ENCODE data around the gene C2CD4C.
"Not testable (repeated sequence)": the region's sequence is repeated elsewhere in the genome, so short reads cannot be mapped to it uniquely, and the experiment has no call there.

Gene C2CD4C

GRCh38 chr19:408902-409515 is at the start of gene C2CD4C:
Gene C2CD4C, minus strand, starts transcription at chr19:409147. Its CDS starts 786 bp downstream, at chr19:408361.
- Histone ChIP-seq H3K36me3 (ENCODE audit: insufficient read depth, low read length) (peaks cover 3% of the 10 kb centered on the region), H2AFZ (ENCODE audit: low read depth, low read length) (peak within 1 kb of the TSS; percentile 71), H3K4me3 (ENCODE audit: low read length) (peak within 1 kb of the TSS; percentile 62), H3K4me1 (ENCODE audit: insufficient read depth, low read length) (peaks cover 22% of the 10 kb centered on the region), H3K9me3 (ENCODE audit: low read length) (no peaks in the 10 kb centered on the region), H3K27me3 (ENCODE audit: insufficient read depth, low read length) (peaks cover 4% of the 10 kb centered on the region)

GRCh38 chr19:458091-459042 is 49.4 kb upstream of the C2CD4C start:
- Histone ChIP-seq H3K4me1 (ENCODE audit: insufficient read depth, low read length) (peaks cover 10% of the 10 kb centered on the region), H3K36me3 (ENCODE audit: insufficient read depth, low read length) (no peaks in the 10 kb centered on the region), H2AFZ (ENCODE audit: low read depth, low read length) (no peak overlapping the region), H3K4me3 (ENCODE audit: low read length) (no peak overlapping the region), H3K9me3 (ENCODE audit: low read length) (peaks cover 23% of the 10 kb centered on the region), H3K27me3 (ENCODE audit: insufficient read depth, low read length) (peaks cover 10% of the 10 kb centered on the region)

GRCh38 chr19:457636-458035 is 48.7 kb upstream of the C2CD4C start:
- no peaks in the 10 kb centered on the region for H3K36me3 ChIP-seq (ENCODE audit: insufficient read depth, low read length)
- H3K4me3 ChIP-seq (ENCODE audit: low read length), result no peak overlapping the region
- H3K27me3 ChIP-seq (ENCODE audit: insufficient read depth, low read length), result peaks cover 10% of the 10 kb centered on the region
- peaks cover 10% of the 10 kb centered on the region for H3K4me1 ChIP-seq (ENCODE audit: insufficient read depth, low read length)
- H2AFZ ChIP-seq (ENCODE audit: low read depth, low read length), result no peak overlapping the region
- H3K9me3 ChIP-seq (ENCODE audit: low read length), result peaks cover 27% of the 10 kb centered on the region

GRCh38 chr19:456547-457110 is 47.7 kb upstream of the C2CD4C start:
- Histone ChIP-seq H3K4me3 (ENCODE audit: low read length) (no peak overlapping the region), H3K36me3 (ENCODE audit: insufficient read depth, low read length) (no peaks in the 10 kb centered on the region), H3K4me1 (ENCODE audit: insufficient read depth, low read length) (peaks cover 9% of the 10 kb centered on the region), H3K27me3 (ENCODE audit: insufficient read depth, low read length) (peaks cover 2% of the 10 kb centered on the region), H3K9me3 (ENCODE audit: low read length) (peaks cover 27% of the 10 kb centered on the region), H2AFZ (ENCODE audit: low read depth, low read length) (no peak overlapping the region)

- H3K4me3 ChIP-seq (ENCODE audit: low read length), result no peak overlapping the region
- peaks cover 30% of the 10 kb centered on the region for H3K9me3 ChIP-seq (ENCODE audit: low read length)
- H3K27me3 ChIP-seq (ENCODE audit: insufficient read depth, low read length), result no peaks in the 10 kb centered on the region
- no peak overlapping the region for H2AFZ ChIP-seq (ENCODE audit: low read depth, low read length)
- H3K36me3 ChIP-seq (ENCODE audit: insufficient read depth, low read length), result no peaks in the 10 kb centered on the region
- H3K4me1 ChIP-seq (ENCODE audit: insufficient read depth, low read length), result peaks cover 7% of the 10 kb centered on the region
Measured at GRCh38 chr19:455851-456546, 47.1 kb upstream of the C2CD4C start.

GRCh38 chr19:455031-455705 is 46.2 kb upstream of the C2CD4C start:
- H3K4me3 ChIP-seq (ENCODE audit: low read length), result no peak overlapping the region
- peaks cover 31% of the 10 kb centered on the region for H3K9me3 ChIP-seq (ENCODE audit: low read length)
- H3K36me3 ChIP-seq (ENCODE audit: insufficient read depth, low read length), result no peaks in the 10 kb centered on the region
- no peak overlapping the region for H2AFZ ChIP-seq (ENCODE audit: low read depth, low read length)
- H3K4me1 ChIP-seq (ENCODE audit: insufficient read depth, low read length), result peaks cover 7% of the 10 kb centered on the region
- H3K27me3 ChIP-seq (ENCODE audit: insufficient read depth, low read length), result no peaks in the 10 kb centered on the region

GRCh38 chr19:453606-454005 is 44.7 kb upstream of the C2CD4C start:
- Histone ChIP-seq H3K9me3 (ENCODE audit: low read length) (peaks cover 31% of the 10 kb centered on the region), H3K4me1 (ENCODE audit: insufficient read depth, low read length) (no peaks in the 10 kb centered on the region), H3K4me3 (ENCODE audit: low read length) (no peak overlapping the region), H3K27me3 (ENCODE audit: insufficient read depth, low read length) (no peaks in the 10 kb centered on the region), H2AFZ (ENCODE audit: low read depth, low read length) (no peak overlapping the region), H3K36me3 (ENCODE audit: insufficient read depth, low read length) (no peaks in the 10 kb centered on the region)

GRCh38 chr19:452829-453228 is 43.9 kb upstream of the C2CD4C start:
- Histone ChIP-seq H3K27me3 (ENCODE audit: insufficient read depth, low read length) (no peaks in the 10 kb centered on the region), H3K4me1 (ENCODE audit: insufficient read depth, low read length) (no peaks in the 10 kb centered on the region), H3K4me3 (ENCODE audit: low read length) (no peak overlapping the region), H3K36me3 (ENCODE audit: insufficient read depth, low read length) (no peaks in the 10 kb centered on the region), H2AFZ (ENCODE audit: low read depth, low read length) (no peak overlapping the region), H3K9me3 (ENCODE audit: low read length) (peaks cover 31% of the 10 kb centered on the region)

GRCh38 chr19:450912-451481 is 42.0 kb upstream of the C2CD4C start:
- peaks cover 26% of the 10 kb centered on the region for H3K9me3 ChIP-seq (ENCODE audit: low read length)
- not testable (repeated sequence) for H3K36me3 ChIP-seq (ENCODE audit: insufficient read depth, low read length); H2AFZ ChIP-seq (ENCODE audit: low read depth, low read length); H3K27me3 ChIP-seq (ENCODE audit: insufficient read depth, low read length); H3K4me3 ChIP-seq (ENCODE audit: low read length); H3K4me1 ChIP-seq (ENCODE audit: insufficient read depth, low read length)

- no peaks in the 10 kb centered on the region for H3K4me1 ChIP-seq (ENCODE audit: insufficient read depth, low read length)
- H3K36me3 ChIP-seq (ENCODE audit: insufficient read depth, low read length), result no peaks in the 10 kb centered on the region
- H3K4me3 ChIP-seq (ENCODE audit: low read length), result no peak overlapping the region
- peaks cover 21% of the 10 kb centered on the region for H3K9me3 ChIP-seq (ENCODE audit: low read length)
- no peak overlapping the region for H2AFZ ChIP-seq (ENCODE audit: low read depth, low read length)
- no peaks in the 10 kb centered on the region for H3K27me3 ChIP-seq (ENCODE audit: insufficient read depth, low read length)
Measured at GRCh38 chr19:449916-450315, 41.0 kb upstream of the C2CD4C start.

GRCh38 chr19:447816-448560 is 39.0 kb upstream of the C2CD4C start:
- Histone ChIP-seq H3K9me3 (ENCODE audit: low read length) (peaks cover 7% of the 10 kb centered on the region), H2AFZ (ENCODE audit: low read depth, low read length) (no peak overlapping the region), H3K27me3 (ENCODE audit: insufficient read depth, low read length) (no peaks in the 10 kb centered on the region), H3K4me1 (ENCODE audit: insufficient read depth, low read length) (no peaks in the 10 kb centered on the region), H3K36me3 (ENCODE audit: insufficient read depth, low read length) (no peaks in the 10 kb centered on the region), H3K4me3 (ENCODE audit: low read length) (no peak overlapping the region)

- Histone ChIP-seq H3K36me3 (ENCODE audit: insufficient read depth, low read length) (no peaks in the 10 kb centered on the region), H3K4me1 (ENCODE audit: insufficient read depth, low read length) (no peaks in the 10 kb centered on the region), H3K27me3 (ENCODE audit: insufficient read depth, low read length) (no peaks in the 10 kb centered on the region), H3K9me3 (ENCODE audit: low read length) (peaks cover 4% of the 10 kb centered on the region), H3K4me3 (ENCODE audit: low read length) (no peak overlapping the region), H2AFZ (ENCODE audit: low read depth, low read length) (no peak overlapping the region)
Measured at GRCh38 chr19:447064-447426, 38.1 kb upstream of the C2CD4C start.
